HG03045 (cell line): ENCODE data around the gene GALNT13.

ENCODE experiments used
- ATAC-seq: cut with Tn5 transposase; IDR thresholded peaks from one replicate; pipeline ENCODE4 v1.9.1; 2021; ENCODE audit warnings: mild to moderate bottlenecking, moderate library complexity; ENCODE audit not compliant: unreplicated experiment

GALNT13 gene

GRCh38 chr2:154289870-154290269, 418.1 kb downstream of the GALNT13 start:
- ATAC-seq, result no peak

DNA sequence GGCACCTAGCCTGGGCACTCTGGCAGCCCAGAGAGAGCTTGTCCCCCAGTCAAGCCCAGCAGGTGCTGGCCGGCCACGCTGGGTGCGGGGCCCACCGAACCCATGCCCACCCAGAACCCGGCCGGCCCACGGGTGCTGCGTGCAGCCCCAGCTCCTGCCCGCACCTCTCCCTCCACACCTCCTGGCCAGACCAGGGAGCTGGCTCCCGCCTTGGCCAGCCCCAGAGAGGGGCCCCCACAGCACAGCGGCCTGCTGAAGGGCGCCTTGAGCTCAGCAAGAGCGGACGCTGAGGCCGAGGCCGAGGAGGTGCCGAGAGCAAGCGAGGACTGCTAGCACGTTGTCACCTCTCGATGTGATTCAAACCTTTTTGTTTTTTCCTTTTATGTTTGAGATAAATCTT, 419.8 kb downstream of the GALNT13 start:
- no peak for ATAC-seq

DNA sequence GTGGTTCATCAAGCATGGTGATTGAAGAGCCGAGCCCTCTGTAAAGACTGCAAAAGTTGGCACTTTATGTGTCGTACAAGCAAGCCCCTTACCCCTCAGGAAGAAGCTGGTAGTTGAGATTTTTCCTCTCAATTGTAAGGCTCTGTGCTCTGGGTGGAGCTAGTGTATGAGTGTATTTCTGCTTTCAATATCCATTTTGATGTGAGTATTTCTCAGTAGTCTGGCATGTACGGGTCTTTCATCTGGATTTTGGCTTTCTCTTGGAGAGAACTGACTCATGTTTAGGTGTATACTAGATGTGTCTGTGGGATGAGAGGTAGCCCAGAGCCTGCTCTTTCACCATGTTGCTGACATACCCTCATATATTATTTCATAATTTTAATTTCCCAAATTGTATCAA, 420.2 kb downstream of the GALNT13 start:
- ATAC-seq, result no peak

GRCh38 chr2:154293864-154294263, 422.1 kb downstream of the GALNT13 start:
- no peak for ATAC-seq

DNA sequence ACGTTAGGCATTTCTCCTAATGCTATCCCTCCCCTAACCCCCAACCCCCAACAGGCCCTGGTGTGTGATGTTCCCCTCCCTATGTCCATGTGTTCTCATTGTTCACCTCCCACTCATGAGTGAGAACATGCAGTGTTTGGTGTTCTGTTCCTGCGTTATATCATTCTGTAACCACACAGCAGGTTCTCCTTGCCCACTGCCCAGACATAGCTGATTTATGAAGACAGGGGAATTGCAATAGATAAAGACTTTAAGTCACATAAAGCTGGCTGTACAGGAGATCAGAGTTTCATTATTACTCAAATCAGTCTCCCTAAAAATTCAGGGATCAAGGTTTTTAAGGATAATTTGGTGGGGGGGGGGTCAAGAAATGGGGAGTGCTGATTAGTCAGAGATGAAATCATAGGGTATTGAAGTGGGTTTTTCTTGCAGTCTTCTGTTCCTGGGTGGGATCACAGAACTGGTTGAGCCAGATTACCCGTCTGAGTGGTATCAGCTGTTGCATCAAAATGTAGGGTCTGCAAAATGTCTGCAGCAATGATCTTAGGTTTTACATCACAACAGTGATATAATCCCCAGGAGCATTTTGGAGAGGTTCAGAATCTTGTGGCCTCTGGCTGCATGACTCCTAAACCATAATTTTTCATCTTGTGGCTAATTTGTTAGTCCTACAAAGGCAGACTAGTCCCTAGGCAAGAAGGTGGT, 434.7 kb downstream of the GALNT13 start:
- no peak for ATAC-seq

DNA sequence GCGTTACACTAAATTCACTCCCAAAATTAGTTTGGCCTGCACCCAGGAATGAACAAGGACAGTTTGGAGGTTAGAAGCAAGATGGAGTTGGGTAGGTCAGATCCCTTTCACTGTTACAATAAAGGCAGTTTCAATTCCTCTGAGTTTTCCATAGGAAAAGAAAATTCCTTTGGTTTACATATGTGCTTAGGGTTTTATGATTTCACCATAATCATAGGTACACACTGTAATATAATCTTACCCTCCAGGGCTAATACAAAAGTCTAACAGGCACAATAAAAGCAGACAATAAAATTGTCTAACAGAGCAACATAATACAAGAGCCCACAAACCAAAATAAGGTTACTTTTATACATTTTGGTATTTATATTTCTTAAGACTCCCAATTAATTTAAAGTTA, 435.3 kb downstream of the GALNT13 start:
- no peak for ATAC-seq

- ATAC-seq, result no peak
These were observed 452.9 kb downstream of the GALNT13 start for GRCh38 chr2:154324601-154325000.

- ATAC-seq, result no peak
These were observed 457.8 kb downstream of the GALNT13 start for GRCh38 chr2:154329510-154329909.

- no peak for ATAC-seq
These were observed 460.1 kb downstream of the GALNT13 start for GRCh38 chr2:154331784-154332183.

DNA sequence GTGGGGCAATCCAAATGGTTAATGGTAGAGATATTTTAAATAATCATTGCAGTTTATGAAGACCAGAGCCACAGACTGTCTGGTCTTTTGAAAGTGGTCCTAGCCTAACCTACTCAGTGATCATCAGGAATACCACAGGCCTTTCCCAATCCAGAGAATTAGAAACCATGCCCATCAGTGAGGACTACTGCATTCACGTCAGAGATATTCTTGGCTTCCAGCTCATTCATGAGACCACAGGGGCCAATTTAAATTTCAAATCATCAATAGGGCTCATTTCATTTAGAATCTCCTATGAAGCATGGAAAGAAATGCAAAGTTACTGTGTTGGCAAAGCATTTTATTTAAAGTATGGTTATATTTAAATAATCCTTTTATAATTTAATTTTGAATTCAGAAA, 464.5 kb downstream of the GALNT13 start:
- no peak for ATAC-seq

DNA sequence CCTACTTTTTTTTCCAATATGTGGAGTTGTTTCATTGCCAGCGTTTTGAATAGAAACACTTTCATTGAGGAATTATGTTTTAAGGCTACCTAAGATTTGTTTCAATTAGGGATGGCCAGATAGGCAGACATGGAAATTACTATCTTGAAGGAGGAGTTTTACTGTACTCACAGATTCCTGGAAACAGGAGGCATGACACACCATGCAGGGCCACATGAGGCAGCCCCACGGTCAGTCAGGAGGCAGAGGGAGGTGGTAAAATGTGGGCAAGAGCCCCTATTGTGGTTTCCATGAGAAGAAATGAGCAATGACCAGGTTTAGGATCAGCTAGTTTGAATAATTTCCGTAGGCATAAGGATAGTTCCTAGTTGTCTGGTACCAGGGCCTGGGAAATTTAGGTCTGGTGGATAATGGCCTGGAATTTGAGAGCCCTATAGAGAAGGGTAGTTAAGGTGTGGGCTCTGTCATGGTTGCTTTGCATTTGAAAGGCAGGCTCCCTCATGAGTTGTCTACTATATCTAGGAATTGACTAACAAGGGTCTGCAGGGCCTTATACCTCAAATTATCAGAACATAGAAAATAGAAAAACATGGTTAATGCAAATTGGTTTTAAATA, 466.7 kb downstream of the GALNT13 start:
- no peak for ATAC-seq

DNA sequence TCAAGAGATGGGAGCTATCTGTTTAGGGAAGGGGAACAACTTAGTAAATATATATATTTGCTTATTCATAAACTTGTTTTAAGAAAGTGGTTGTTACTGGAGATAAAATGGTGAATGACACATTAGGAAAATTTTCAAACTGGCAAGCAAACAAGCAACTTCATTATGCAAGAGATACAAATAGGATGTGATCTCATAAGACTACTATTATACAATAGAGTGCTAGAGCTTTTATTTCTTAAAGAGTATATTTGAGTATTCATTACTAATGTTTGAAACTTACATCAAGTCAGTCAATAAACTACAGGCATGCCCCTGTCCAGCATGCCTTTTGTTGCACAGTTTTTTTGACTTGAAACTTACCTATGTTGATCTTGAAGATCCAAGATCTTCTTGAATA, 471.6 kb downstream of the GALNT13 start:
- ATAC-seq, result no peak

DNA sequence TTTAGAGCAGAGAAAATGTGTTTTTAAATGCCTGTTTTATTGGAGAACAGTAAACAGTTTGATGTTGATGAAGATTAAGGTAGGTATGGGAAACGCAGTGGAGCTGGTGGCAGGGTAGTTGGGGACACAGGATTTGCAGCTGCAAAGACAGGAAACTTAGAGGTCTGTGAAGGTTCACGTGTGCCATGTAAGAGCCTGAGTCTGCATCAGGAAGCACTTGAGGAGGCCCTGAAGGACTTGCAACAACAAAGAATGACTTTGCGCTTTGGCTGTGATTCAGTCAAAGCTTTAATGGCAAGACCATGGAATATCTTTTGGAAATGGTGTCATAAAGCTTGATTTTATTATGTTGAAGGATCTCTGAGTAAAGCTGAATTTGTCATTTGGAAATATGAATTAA, 479.2 kb downstream of the GALNT13 start:
- ATAC-seq, result no peak

DNA sequence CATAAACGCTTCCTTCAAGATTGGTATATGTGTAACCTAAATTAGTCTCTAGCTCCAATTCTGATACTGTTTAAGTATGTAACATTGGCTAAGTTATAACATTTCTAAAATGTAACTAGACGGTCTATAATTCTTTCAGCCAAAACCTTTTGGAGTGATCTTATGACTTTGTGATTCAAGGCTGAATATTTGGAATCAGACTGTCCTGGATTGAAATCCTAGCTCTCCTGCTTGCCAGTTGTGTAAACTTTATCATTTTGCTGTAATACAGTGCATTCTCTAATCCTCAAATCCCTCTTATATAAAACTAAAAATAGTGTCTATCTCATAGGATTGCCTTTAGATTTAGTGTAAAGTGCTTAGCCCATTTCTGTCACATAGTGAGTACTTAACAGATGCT, 489.6 kb downstream of the GALNT13 start:
- no peak for ATAC-seq

GRCh38 chr2:154368153-154368552, 496.4 kb downstream of the GALNT13 start:
- no peak for ATAC-seq

GRCh38 chr2:154370873-154371272, 499.2 kb downstream of the GALNT13 start:
- ATAC-seq, result no peak

DNA sequence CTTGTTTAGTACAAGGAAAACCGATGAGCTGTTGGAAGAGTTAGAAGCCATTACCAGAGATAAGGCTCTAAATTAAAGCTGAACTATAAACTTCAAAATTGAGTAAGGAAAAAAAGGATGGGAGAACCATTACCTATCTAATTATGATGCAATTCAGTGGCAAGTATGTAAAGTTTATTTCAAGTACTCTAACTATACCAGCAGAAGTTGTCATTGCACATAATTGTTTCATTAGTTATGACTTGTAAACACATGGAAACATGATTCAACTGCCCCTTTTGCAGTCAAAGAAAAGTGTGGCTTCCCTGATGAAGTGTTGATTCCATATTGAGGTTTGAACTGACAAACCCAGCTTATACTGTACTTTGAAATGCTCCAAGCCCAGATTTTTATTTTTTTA, 502.7 kb downstream of the GALNT13 start:
- no peak for ATAC-seq

GRCh38 chr2:154375579-154375931, 503.8 kb downstream of the GALNT13 start:
- ATAC-seq, result no peak

GRCh38 chr2:154381931-154382794, 510.4 kb downstream of the GALNT13 start:
- ATAC-seq, result no peak

DNA sequence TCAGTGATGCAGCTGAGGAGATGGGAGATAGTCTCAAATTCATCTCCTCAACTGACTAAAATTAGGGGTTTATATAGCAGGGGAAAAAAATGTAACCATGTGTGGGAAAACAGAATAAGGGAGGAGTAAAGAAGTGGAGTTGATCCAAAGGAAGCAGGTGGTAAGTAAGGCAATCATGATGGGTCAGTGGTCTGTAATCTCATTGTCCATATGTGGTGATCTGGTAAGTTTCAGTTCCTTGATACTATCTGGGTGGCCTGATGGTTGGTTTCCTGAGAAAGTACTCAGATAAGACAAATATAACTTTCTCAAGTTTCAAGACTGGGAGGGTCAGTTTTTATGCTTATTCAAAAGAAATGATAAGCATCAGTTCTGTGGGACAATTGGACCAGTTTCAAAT, 514.5 kb downstream of the GALNT13 start:
- ATAC-seq, result no peak

- no peak for ATAC-seq
These were observed 519.3 kb downstream of the GALNT13 start for GRCh38 chr2:154391051-154391450.

GRCh38 chr2:154392256-154392655, 520.5 kb downstream of the GALNT13 start:
- no peak for ATAC-seq
